GM12864 (cell line): ENCODE data around the gene ARID5A.

Experiments
- DNase-seq: peaks from one replicate; pipeline ENCODE4 v3.0.0-alpha.2; 2011; ENCODE audit warnings: low read depth
- H3K4me3 ChIP-seq: 2 replicates; pipeline ENCODE4 v1.5.1; 2011; ENCODE audit warnings: mild to moderate bottlenecking, low read depth, low read length, control low read depth
- CTCF ChIP-seq: IDR thresholded peaks from 2 replicates; pipeline ENCODE4 v1.5.1; 2011; ENCODE audit warnings: low read depth, mild to moderate bottlenecking, moderate library complexity, low read length, control low read depth, inconsistent platforms; ENCODE audit errors: missing control alignments

The ARID5A gene

GRCh38 chr2:96558485-96558884 lies 21.9 kb downstream of the ARID5A start:
- TF ChIP-seq CTCF: no peak
- DNase-seq: no peak
- H3K4me3 ChIP-seq: no peak overlapping the region

GRCh38 chr2:96564026-96564425 lies 27.5 kb downstream of the ARID5A start:
- H3K4me3 ChIP-seq: no peak overlapping the region
- TF ChIP-seq CTCF: no peak
- DNase-seq: no peak

GRCh38 chr2:96564563-96564962 lies 28.0 kb downstream of the ARID5A start:
- H3K4me3 ChIP-seq: no peak overlapping the region
- no peak for TF ChIP-seq CTCF
- DNase-seq: no peak

- no peak for DNase-seq
- no peak overlapping the region for H3K4me3 ChIP-seq
- no peak for TF ChIP-seq CTCF
These were observed 28.6 kb downstream of the ARID5A start for GRCh38 chr2:96565111-96565510.

- no peak overlapping the region for H3K4me3 ChIP-seq
- TF ChIP-seq CTCF: no peak
- no peak for DNase-seq
These were observed 31.5 kb downstream of the ARID5A start for GRCh38 chr2:96568094-96568493.

- no peak for DNase-seq
- TF ChIP-seq CTCF: no peak
- H3K4me3 ChIP-seq: no peak overlapping the region
These were observed 37.8 kb downstream of the ARID5A start for GRCh38 chr2:96574364-96574763.

GRCh38 chr2:96575785-96576456 lies 39.4 kb downstream of the ARID5A start:
- no peak for DNase-seq
- H3K4me3 ChIP-seq: no peak overlapping the region

More at GRCh38 chr2:96575785-96576456, 39.4 kb downstream of the ARID5A start:
- TF ChIP-seq CTCF: no peak
